Uterus (tissue), 4 donors: ENCODE measurements around the gene COX10. TPM values are rescaled to one million over a fixed set of nuclear protein-coding genes. Genes with fewer than 3 reads are reported as not detected.

Experiments used
- DNase-seq, 2 donors: peaks; one replicate each; pipeline ENCODE4 v3.0.0-alpha.2; 2019 to 2020
- H3K27ac ChIP-seq, 2 donors: fragments of 200-600 bp; sonication (generic); 1 replicate in 1 of 2; 2 replicates in 1 of 2; pipeline ENCODE4 v1.5.1; 2016 to 2018
- H3K27me3 ChIP-seq, 2 donors: fragments of 200-600 bp; sonication (generic); one replicate each; pipeline ENCODE4 v1.5.1; 2018 to 2019; ENCODE audit warnings: control low read depth in 1 of 2
- H3K36me3 ChIP-seq, 2 donors: fragments of 200-600 bp; sonication (generic); one replicate each; pipeline ENCODE4 v1.5.1; 2019; ENCODE audit warnings: control low read depth in 1 of 2
- H3K4me1 ChIP-seq, 2 donors: fragments of 200-600 bp; sonication (generic); one replicate each; pipeline ENCODE4 v1.5.1; 2018 to 2019; ENCODE audit warnings: control low read depth in 1 of 2
- H3K4me3 ChIP-seq, 2 donors: fragments of 200-600 bp; sonication (generic); 1 replicate in 1 of 2; 2 replicates in 1 of 2; pipeline ENCODE4 v1.5.1; 2018 to 2019; ENCODE audit warnings: mild to moderate bottlenecking in 1 of 2
- H3K9me3 ChIP-seq, 2 donors: fragments of 200-600 bp; sonication (generic); one replicate each; pipeline ENCODE4 v1.5.1; 2019; ENCODE audit warnings: control low read depth in 1 of 2
- POLR2A ChIP-seq, 2 donors: fragments of 450-650 bp; IDR thresholded peaks; one replicate each; pipeline ENCODE4 v1.6.1; 2016; ENCODE audit warnings: antibody characterized with exemption in 2 of 2, mild to moderate bottlenecking in 1 of 2, moderate library complexity in 1 of 2
- intact Hi-C: fragments of 100-400 bp; cut with DNase I; formaldehyde crosslinking; loops from one replicate; pipeline ENCODE4 v1.15.1; 2023; ENCODE audit warnings: low total_unique reads
- total RNA-seq, 4 donors: library from RNA; depleted of rRNA in 3 of 4; stranded (reverse); fragments of >200 nt in 3 of 4; gene quantifications; one replicate each; pipeline versions ENCODE4 v1.1.0 to v1.2.4, GENCODE V29; 2014 to 2023
- TF ChIP-seq, protein P1 (sequence below), 4 experiments: fragments of 200-600 bp in 2 of 4; fragments of 450-650 bp in 2 of 4; sonication (generic) in 2 of 4; IDR thresholded peaks; one replicate each; pipeline ENCODE4 v1.5.1; 2016 to 2019; ENCODE audit warnings: antibody characterized with exemption in 4 of 4, mild to moderate bottlenecking in 2 of 4, moderate library complexity in 1 of 4
- donor health status: DM: yes; HTN: yes; CAD: no.

The COX10 gene
- total RNA-seq, 4 donors from 2014 or later, result 3.2 to 23.4 (median 10.9) TPM

- no peak overlapping the region for H3K27ac ChIP-seq
- no peak for DNase-seq
- no peaks in the 10 kb centered on the region for H3K4me1 ChIP-seq
- no peaks in the 10 kb centered on the region for H3K27me3 ChIP-seq
- no peak overlapping the region for H3K4me3 ChIP-seq
- H3K9me3 ChIP-seq, result no peaks in the 10 kb centered on the region
- TF ChIP-seq POLR2A (IDR thresholded peaks at IDR 0.05), result no peak
- TF ChIP-seq, protein P1, sequence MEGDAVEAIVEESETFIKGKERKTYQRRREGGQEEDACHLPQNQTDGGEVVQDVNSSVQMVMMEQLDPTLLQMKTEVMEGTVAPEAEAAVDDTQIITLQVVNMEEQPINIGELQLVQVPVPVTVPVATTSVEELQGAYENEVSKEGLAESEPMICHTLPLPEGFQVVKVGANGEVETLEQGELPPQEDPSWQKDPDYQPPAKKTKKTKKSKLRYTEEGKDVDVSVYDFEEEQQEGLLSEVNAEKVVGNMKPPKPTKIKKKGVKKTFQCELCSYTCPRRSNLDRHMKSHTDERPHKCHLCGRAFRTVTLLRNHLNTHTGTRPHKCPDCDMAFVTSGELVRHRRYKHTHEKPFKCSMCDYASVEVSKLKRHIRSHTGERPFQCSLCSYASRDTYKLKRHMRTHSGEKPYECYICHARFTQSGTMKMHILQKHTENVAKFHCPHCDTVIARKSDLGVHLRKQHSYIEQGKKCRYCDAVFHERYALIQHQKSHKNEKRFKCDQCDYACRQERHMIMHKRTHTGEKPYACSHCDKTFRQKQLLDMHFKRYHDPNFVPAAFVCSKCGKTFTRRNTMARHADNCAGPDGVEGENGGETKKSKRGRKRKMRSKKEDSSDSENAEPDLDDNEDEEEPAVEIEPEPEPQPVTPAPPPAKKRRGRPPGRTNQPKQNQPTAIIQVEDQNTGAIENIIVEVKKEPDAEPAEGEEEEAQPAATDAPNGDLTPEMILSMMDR (IDR thresholded peaks at IDR 0.05), result no peak
- intact Hi-C loops, result no loop called here
- H3K36me3 ChIP-seq, result no peaks in the 10 kb centered on the region
Observed at GRCh38 chr17:14094676-14095601, 25.6 kb downstream of the COX10 start.

- H3K4me3 ChIP-seq, result no peak overlapping the region
- TF ChIP-seq, protein P1 (IDR thresholded peaks at IDR 0.05), result no peak
- H3K36me3 ChIP-seq, result no peaks in the 10 kb centered on the region
- H3K9me3 ChIP-seq, result no peaks in the 10 kb centered on the region
- no peaks in the 10 kb centered on the region for H3K27me3 ChIP-seq
- H3K4me1 ChIP-seq, result no peaks in the 10 kb centered on the region
- DNase-seq, result no peak
- intact Hi-C loops, result no loop called here
- H3K27ac ChIP-seq, result no peak overlapping the region
Observed at GRCh38 chr17:14095631-14096030, 26.3 kb downstream of the COX10 start.

GRCh38 chr17:14098246-14098645, 28.9 kb downstream of the COX10 start:
- H3K27me3 ChIP-seq, result no peaks in the 10 kb centered on the region
- intact Hi-C loops, result no loop called here
- no peak for TF ChIP-seq POLR2A (IDR thresholded peaks at IDR 0.05)
- TF ChIP-seq, protein P1 (IDR thresholded peaks at IDR 0.05), result no peak
- H3K4me1 ChIP-seq, result no peaks in the 10 kb centered on the region
- H3K9me3 ChIP-seq, result no peaks in the 10 kb centered on the region
- H3K27ac ChIP-seq, result no peak overlapping the region
- H3K36me3 ChIP-seq, result no peaks in the 10 kb centered on the region
- DNase-seq, result no peak
- H3K4me3 ChIP-seq, result no peak overlapping the region

GRCh38 chr17:14101976-14102375, 32.7 kb downstream of the COX10 start:
- Histone ChIP-seq H3K4me3 (no peak overlapping the region), H3K36me3 (no peaks in the 10 kb centered on the region), H3K27me3 (no peaks in the 10 kb centered on the region), H3K9me3 (no peaks in the 10 kb centered on the region), H3K27ac (no peak overlapping the region), H3K4me1 (no peaks in the 10 kb centered on the region)
- no peak for TF ChIP-seq POLR2A (IDR thresholded peaks at IDR 0.05)
- TF ChIP-seq, protein P1 (IDR thresholded peaks at IDR 0.05), result no peak
- intact Hi-C loops, result no loop called here
- DNase-seq, result no peak

DNA sequence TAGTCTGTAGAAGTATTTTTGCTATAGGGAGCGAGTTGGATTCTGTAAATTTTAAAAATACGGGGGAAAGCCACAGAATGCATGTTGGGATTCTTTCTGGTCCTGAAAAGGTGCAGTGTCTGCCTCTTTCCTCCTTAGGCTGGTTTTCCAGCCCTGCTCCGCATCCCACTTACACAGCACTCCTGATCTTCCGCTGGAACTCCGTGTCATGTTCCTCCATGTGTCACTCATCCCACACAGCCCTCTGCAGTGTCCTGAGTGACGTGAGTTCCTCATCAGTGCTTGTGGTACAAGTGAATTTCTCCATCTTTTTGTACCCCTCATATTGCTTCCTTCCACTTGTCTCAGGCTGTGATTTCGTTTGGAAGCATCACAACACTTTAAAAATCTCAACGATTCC, 34.5 kb downstream of the COX10 start:
- H3K4me1 ChIP-seq, result no peaks in the 10 kb centered on the region
- H3K27me3 ChIP-seq, result no peaks in the 10 kb centered on the region
- DNase-seq, result no peak
- intact Hi-C loops, result no loop called here
- H3K9me3 ChIP-seq, result no peaks in the 10 kb centered on the region
- H3K36me3 ChIP-seq, result no peaks in the 10 kb centered on the region
- no peak overlapping the region for H3K27ac ChIP-seq
- TF ChIP-seq, protein P1 (IDR thresholded peaks at IDR 0.05), result no peak
- TF ChIP-seq POLR2A (IDR thresholded peaks at IDR 0.05), result no peak
- no peak overlapping the region for H3K4me3 ChIP-seq
